BE2C (cell line): Measurements from ENCODE around the gene CCL19.

ENCODE experiments used
- DNase-seq: peaks from one replicate; pipeline ENCODE4 v3.0.0-alpha.2; 2020
- H3K27me3 ChIP-seq: fragments of 250-450 bp; sonication (Bioruptor Pico); 2 replicates; pipeline ENCODE4 v1.5.1; 2020; ENCODE audit warnings: mild to moderate bottlenecking
- H3K36me3 ChIP-seq: fragments of 250-450 bp; sonication (Bioruptor Pico); 2 replicates; pipeline ENCODE4 v1.5.1; 2020; ENCODE audit warnings: mild to moderate bottlenecking
- H3K4me1 ChIP-seq: fragments of 250-450 bp; sonication (Bioruptor Pico); 2 replicates; pipeline ENCODE4 v1.5.1; 2020
- H3K4me3 ChIP-seq: 2 replicates; pipeline ENCODE4 v1.5.1; 2011; ENCODE audit warnings: low read depth, low read length
- H3K9me3 ChIP-seq: fragments of 250-450 bp; sonication (Bioruptor Pico); 2 replicates; pipeline ENCODE4 v1.5.1; 2020
- CTCF ChIP-seq: IDR thresholded peaks from 2 replicates; pipeline ENCODE4 v1.5.1; 2012; ENCODE audit warnings: mild to moderate bottlenecking, low read depth, low read length

Gene CCL19

GRCh38 chr9:34689116-34689470 is 2.0 kb downstream of the CCL19 start:
- H3K9me3 ChIP-seq = no peaks in the 10 kb centered on the region
- H3K4me3 ChIP-seq = no peak overlapping the region
- DNase-seq = no peak
- H3K4me1 ChIP-seq = no peaks in the 10 kb centered on the region
- TF ChIP-seq CTCF = no peak
- no peaks in the 10 kb centered on the region for H3K36me3 ChIP-seq
- H3K27me3 ChIP-seq = no peaks in the 10 kb centered on the region

DNA sequence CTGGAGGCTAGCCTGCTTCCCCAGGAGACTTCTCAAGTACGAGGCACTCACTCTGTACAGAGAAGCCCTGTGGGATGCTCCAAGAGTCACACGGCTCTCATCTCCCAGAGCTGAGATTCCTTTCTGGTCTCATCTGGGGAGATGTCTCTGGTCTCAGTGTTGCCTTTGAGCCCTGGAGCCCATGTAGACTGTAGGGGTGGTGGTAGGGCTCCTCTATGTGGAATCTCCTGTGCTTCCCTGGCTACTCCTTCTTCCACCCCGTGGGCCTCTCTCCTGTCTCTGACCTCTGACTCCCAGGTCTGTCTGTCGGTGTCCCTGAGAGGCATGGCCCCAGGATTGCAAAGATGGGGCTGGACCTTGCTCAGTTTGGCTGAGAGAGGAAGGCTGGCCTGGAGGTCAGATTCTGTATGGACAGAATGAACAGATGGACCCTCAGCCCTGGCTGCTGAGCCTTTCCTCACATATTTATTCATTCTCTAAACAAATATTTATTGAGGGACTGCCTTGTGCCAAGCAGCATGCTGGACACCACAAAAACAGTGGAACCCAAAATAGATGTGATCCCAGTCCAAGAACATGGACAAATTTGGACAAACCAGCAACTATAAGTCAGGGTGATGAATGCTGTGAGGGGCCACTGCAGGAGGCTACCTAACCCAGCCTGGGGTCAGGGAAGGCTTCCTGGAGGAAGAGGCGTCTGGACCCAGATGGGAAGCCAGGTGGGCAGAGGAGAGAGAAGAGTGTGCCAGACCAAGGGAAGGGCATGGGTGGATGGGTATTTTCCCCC is 2.6 kb downstream of the CCL19 start:
- H3K27me3 ChIP-seq = no peaks in the 10 kb centered on the region
- DNase-seq = no peak
- no peaks in the 10 kb centered on the region for H3K4me1 ChIP-seq
- TF ChIP-seq CTCF = no peak
- no peaks in the 10 kb centered on the region for H3K9me3 ChIP-seq
- no peak overlapping the region for H3K4me3 ChIP-seq
- H3K36me3 ChIP-seq = no peaks in the 10 kb centered on the region

GRCh38 chr9:34687276-34688030 is 3.6 kb downstream of the CCL19 start:
- Histone ChIP-seq H3K4me3 (no peak overlapping the region), H3K27me3 (no peaks in the 10 kb centered on the region), H3K4me1 (no peaks in the 10 kb centered on the region), H3K9me3 (no peaks in the 10 kb centered on the region), H3K36me3 (no peaks in the 10 kb centered on the region)
- DNase-seq = no peak
- TF ChIP-seq CTCF = no peak

GRCh38 chr9:34686732-34687131 is 4.3 kb downstream of the CCL19 start:
- TF ChIP-seq CTCF = no peak
- no peaks in the 10 kb centered on the region for H3K9me3 ChIP-seq
- DNase-seq = no peak
- no peaks in the 10 kb centered on the region for H3K27me3 ChIP-seq
- no peak overlapping the region for H3K4me3 ChIP-seq
- H3K36me3 ChIP-seq = no peaks in the 10 kb centered on the region
- H3K4me1 ChIP-seq = no peaks in the 10 kb centered on the region

GRCh38 chr9:34686231-34686630 is 4.8 kb downstream of the CCL19 start:
- H3K4me1 ChIP-seq = no peaks in the 10 kb centered on the region
- no peaks in the 10 kb centered on the region for H3K27me3 ChIP-seq
- H3K36me3 ChIP-seq = no peaks in the 10 kb centered on the region
- no peak for DNase-seq
- TF ChIP-seq CTCF = no peak
- H3K4me3 ChIP-seq = no peak overlapping the region
- H3K9me3 ChIP-seq = no peaks in the 10 kb centered on the region

- no peak for DNase-seq
Measured at GRCh38 chr9:34685591-34685990, 5.5 kb downstream of the CCL19 start.

More at GRCh38 chr9:34685591-34685990, 5.5 kb downstream of the CCL19 start:
- no peaks in the 10 kb centered on the region for H3K36me3 ChIP-seq
- no peak for TF ChIP-seq CTCF
- no peak overlapping the region for H3K4me3 ChIP-seq
- H3K4me1 ChIP-seq = no peaks in the 10 kb centered on the region
- no peaks in the 10 kb centered on the region for H3K27me3 ChIP-seq
- no peaks in the 10 kb centered on the region for H3K9me3 ChIP-seq
